ENCODE results near the gene TAS2R40.
"Not testable (repeated sequence)": the region's sequence is repeated elsewhere in the genome, so short reads cannot be mapped to it uniquely, and the experiment has no call there.

The TAS2R40 gene

DNA sequence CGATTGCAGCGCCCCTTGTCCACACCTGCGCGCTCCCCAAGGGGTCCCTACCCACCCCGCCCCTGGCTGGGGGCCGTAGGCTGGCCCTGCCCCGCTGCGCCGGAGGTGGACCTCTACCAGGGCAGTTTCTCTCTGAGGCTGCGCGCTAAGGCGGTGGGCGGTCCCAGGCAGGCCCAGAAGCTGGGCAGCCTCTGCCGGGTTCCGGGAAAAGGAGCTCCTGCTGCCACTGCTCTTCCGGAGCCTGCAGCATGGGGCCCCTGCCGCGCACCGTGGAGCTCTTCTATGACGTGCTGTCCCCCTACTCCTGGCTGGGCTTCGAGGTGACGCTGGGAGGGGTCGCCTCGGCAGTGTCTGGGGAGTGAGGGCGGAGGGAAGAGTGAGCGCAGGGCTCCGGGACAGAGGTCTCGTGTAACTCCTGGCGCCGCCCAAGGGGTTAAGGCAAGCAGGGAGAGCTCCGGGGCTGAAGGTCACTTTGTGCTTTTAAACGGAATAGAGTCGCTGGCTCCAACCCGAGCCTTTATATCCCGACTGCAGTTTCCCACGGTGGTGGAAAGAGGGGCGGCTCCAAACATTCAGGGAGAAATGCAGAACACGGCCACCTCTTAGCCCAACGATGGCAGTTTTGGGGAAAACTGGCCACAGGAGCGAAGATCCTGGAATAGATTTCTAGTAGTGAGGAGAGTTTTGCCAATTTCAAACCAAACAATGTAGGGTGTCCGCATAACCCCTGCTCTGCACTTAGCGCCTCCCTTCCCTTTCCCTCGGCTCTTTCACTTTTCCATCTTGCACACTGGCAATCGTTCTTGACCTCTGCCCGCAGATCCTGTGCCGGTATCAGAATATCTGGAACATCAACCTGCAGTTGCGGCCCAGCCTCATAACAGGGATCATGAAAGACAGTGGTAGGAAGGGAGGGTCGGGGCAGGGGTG lies 41.7 kb downstream of the TAS2R40 start, which contains the start of gene GSTK1:
Gene GSTK1, plus strand, starts transcription at position 176 of the 930 bp plus-strand sequence. Its CDS starts 73 bp downstream, at position 249.
- TF ChIP-seq, protein P1, sequence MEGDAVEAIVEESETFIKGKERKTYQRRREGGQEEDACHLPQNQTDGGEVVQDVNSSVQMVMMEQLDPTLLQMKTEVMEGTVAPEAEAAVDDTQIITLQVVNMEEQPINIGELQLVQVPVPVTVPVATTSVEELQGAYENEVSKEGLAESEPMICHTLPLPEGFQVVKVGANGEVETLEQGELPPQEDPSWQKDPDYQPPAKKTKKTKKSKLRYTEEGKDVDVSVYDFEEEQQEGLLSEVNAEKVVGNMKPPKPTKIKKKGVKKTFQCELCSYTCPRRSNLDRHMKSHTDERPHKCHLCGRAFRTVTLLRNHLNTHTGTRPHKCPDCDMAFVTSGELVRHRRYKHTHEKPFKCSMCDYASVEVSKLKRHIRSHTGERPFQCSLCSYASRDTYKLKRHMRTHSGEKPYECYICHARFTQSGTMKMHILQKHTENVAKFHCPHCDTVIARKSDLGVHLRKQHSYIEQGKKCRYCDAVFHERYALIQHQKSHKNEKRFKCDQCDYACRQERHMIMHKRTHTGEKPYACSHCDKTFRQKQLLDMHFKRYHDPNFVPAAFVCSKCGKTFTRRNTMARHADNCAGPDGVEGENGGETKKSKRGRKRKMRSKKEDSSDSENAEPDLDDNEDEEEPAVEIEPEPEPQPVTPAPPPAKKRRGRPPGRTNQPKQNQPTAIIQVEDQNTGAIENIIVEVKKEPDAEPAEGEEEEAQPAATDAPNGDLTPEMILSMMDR (IDR thresholded peaks at IDR 0.05; ENCODE audit: low read depth, low read length, missing control alignments) = no peak
- DNase-seq (ENCODE audit: extremely low read depth, low read depth) = no peak
- peak within 1 kb of the TSS; percentile 78 for H3K4me3 ChIP-seq (replicated peaks; ENCODE audit: low read depth, low read length)

DNA sequence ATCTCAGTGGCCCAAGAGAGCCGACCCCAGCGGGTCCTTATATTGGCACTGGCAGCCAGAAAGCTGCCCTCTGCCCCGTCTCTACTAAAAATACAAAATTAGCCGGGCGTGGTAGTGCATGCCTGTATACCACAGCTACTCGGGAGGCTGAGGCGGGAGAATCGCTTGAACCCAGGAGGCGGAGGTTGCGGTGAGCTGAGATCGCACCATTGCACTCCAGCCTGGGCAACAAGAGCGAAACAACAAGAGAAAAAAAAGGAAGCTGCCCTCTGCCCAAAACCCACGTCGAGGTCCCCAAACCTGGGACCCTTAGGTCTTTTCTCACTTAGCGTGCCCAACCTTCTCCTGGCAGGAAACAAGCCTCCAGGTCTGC lies 42.3 kb downstream of the TAS2R40 start:
- not testable (repeated sequence) for DNase-seq (ENCODE audit: extremely low read depth, low read depth)
- H3K4me3 ChIP-seq (replicated peaks; ENCODE audit: low read depth, low read length) = peak overlapping the region; percentile 78

DNA sequence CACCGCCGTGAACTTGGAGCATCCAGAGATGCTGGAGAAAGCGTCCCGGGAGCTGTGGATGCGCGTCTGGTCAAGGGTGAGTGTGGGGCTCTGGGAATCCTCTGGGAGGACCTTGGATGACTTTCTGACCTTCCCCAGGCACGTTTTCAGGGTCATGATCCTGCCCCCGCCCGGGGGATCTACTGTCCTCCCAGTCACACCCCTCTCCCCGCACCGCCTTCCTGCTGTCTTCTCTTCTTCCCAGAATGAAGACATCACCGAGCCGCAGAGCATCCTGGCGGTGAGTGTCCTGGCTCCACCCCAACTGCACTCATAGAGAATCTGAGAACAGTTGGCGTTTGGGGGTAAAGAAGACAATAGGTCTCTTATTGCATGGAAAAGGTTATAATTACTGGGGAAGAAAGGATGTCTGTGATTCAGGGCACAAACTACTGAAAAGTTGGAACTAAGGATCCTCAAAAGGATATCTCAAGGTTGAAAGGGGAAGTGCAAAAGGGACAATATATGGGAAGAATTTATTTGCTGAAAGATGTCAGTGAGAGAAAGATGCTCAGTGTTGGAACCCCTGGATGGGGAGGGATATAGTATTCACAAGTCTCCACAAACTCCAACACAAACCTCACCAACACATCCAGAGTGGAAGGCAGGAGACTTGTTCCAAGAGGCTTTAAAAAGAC lies 43.3 kb downstream of the TAS2R40 start:
- no peak overlapping the region for H3K4me3 ChIP-seq (replicated peaks; ENCODE audit: low read depth, low read length)
- TF ChIP-seq, protein P1 (IDR thresholded peaks at IDR 0.05; ENCODE audit: low read depth, low read length, missing control alignments) = no peak
- no peak for DNase-seq (ENCODE audit: extremely low read depth, low read depth)

DNA sequence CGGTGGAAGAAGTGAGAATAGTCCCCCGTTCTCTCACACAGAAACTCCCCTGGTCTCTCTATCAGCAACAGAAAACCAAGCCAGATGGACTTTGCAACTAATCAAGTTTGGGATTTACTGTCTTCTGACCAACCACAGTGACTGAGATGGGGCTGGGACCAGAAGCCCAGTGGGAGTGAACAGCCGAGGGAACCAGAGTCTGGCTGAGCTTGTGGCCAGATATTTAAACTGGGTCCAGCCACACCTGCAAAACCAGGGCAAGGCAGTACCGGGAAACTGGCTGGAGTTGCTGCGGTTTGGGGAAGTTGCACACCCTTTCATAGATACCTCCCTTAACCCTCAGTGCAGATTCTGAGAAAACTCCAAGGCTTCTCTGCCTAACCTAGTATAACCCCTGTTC lies 47.4 kb downstream of the TAS2R40 start:
- no peak for DNase-seq (ENCODE audit: extremely low read depth, low read depth)
- no peak overlapping the region for H3K4me3 ChIP-seq (replicated peaks; ENCODE audit: low read depth, low read length)
- TF ChIP-seq, protein P1 (IDR thresholded peaks at IDR 0.05; ENCODE audit: low read depth, low read length, missing control alignments) = no peak

DNA sequence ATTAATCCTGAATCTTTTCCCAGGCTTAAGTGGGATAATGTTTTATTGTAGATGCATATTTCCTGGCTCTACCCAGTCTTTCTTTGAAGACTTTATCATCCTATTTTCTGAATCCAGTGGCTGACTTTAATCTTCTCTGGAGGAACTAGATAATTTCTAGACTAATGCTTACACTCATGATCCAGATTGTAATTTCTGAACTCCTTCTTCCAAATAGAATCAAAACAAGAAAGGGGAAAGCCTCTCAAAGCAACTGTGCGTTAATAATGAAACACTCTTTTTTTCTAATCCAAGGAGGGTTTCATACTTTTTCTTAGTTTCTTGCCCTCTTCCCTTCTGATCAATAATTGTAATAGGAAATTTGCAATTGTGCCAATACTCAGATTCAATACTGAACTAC lies 49.4 kb downstream of the TAS2R40 start:
- no peak overlapping the region for H3K4me3 ChIP-seq (replicated peaks; ENCODE audit: low read depth, low read length)
- TF ChIP-seq, protein P1 (IDR thresholded peaks at IDR 0.05; ENCODE audit: low read depth, low read length, missing control alignments) = no peak
- DNase-seq (ENCODE audit: extremely low read depth, low read depth) = no peak
